Measurements from ENCODE around the gene ITGB2.

The ITGB2 gene

GRCh38 chr21:44840771-44841170 is 79.9 kb downstream of the ITGB2 start:
- Histone ChIP-seq H3K27ac (no peak overlapping the region), H3K79me2 (ENCODE audit: insufficient read depth, low read depth) (no peaks in the 10 kb centered on the region), H3K4me1 (ENCODE audit: low read depth, poor library complexity, severe bottlenecking) (no peaks in the 10 kb centered on the region), H3K27me3 (ENCODE audit: insufficient read depth, low read depth) (peaks cover 40% of the 10 kb centered on the region), H3K4me3 (IDR thresholded peaks at IDR 0.05; ENCODE audit: insufficient read depth, low read depth, low read length) (no peak overlapping the region), H3K9ac (no peak overlapping the region), H4K20me1 (ENCODE audit: insufficient read depth) (no peaks in the 10 kb centered on the region), H2AFZ (ENCODE audit: low read depth) (no peak overlapping the region), H3K4me2 (no peak overlapping the region), H3K36me3 (ENCODE audit: insufficient read depth) (no peaks in the 10 kb centered on the region)
- TF ChIP-seq CTCF (conservative IDR thresholded peaks at IDR 0.05; ENCODE audit: low read depth, low read length): no peak

GRCh38 chr21:44838951-44839350 is 81.7 kb downstream of the ITGB2 start:
- Histone ChIP-seq H3K27ac (no peak overlapping the region), H3K36me3 (ENCODE audit: insufficient read depth) (no peaks in the 10 kb centered on the region), H2AFZ (ENCODE audit: low read depth) (no peak overlapping the region), H3K79me2 (ENCODE audit: insufficient read depth, low read depth) (no peaks in the 10 kb centered on the region), H3K4me2 (no peak overlapping the region), H4K20me1 (ENCODE audit: insufficient read depth) (no peaks in the 10 kb centered on the region), H3K4me1 (ENCODE audit: low read depth, poor library complexity, severe bottlenecking) (no peaks in the 10 kb centered on the region), H3K27me3 (ENCODE audit: insufficient read depth, low read depth) (peaks cover 52% of the 10 kb centered on the region), H3K9ac (no peak overlapping the region), H3K4me3 (IDR thresholded peaks at IDR 0.05; ENCODE audit: insufficient read depth, low read depth, low read length) (no peak overlapping the region)
- no peak for TF ChIP-seq CTCF (conservative IDR thresholded peaks at IDR 0.05; ENCODE audit: low read depth, low read length)

- no peak for TF ChIP-seq CTCF (conservative IDR thresholded peaks at IDR 0.05; ENCODE audit: low read depth, low read length)
- Histone ChIP-seq H3K4me3 (IDR thresholded peaks at IDR 0.05; ENCODE audit: insufficient read depth, low read depth, low read length) (no peak overlapping the region), H4K20me1 (ENCODE audit: insufficient read depth) (no peaks in the 10 kb centered on the region), H3K36me3 (ENCODE audit: insufficient read depth) (no peaks in the 10 kb centered on the region), H2AFZ (ENCODE audit: low read depth) (no peak overlapping the region), H3K27me3 (ENCODE audit: insufficient read depth, low read depth) (peaks cover 53% of the 10 kb centered on the region), H3K27ac (no peak overlapping the region), H3K4me2 (no peak overlapping the region), H3K9ac (no peak overlapping the region), H3K4me1 (ENCODE audit: low read depth, poor library complexity, severe bottlenecking) (no peaks in the 10 kb centered on the region), H3K79me2 (ENCODE audit: insufficient read depth, low read depth) (no peaks in the 10 kb centered on the region)
Observed at GRCh38 chr21:44838039-44838895, 82.4 kb downstream of the ITGB2 start.

GRCh38 chr21:44837537-44837936 is 83.2 kb downstream of the ITGB2 start:
- H3K4me2 ChIP-seq: no peak overlapping the region
- H3K79me2 ChIP-seq (ENCODE audit: insufficient read depth, low read depth): no peaks in the 10 kb centered on the region
- no peaks in the 10 kb centered on the region for H3K4me1 ChIP-seq (ENCODE audit: low read depth, poor library complexity, severe bottlenecking)
- no peaks in the 10 kb centered on the region for H3K36me3 ChIP-seq (ENCODE audit: insufficient read depth)
- H4K20me1 ChIP-seq (ENCODE audit: insufficient read depth): no peaks in the 10 kb centered on the region
- no peak overlapping the region for H2AFZ ChIP-seq (ENCODE audit: low read depth)
- H3K27ac ChIP-seq: no peak overlapping the region
- no peak for TF ChIP-seq CTCF (conservative IDR thresholded peaks at IDR 0.05; ENCODE audit: low read depth, low read length)
- peaks cover 53% of the 10 kb centered on the region for H3K27me3 ChIP-seq (ENCODE audit: insufficient read depth, low read depth)
- no peak overlapping the region for H3K9ac ChIP-seq
- H3K4me3 ChIP-seq (IDR thresholded peaks at IDR 0.05; ENCODE audit: insufficient read depth, low read depth, low read length): no peak overlapping the region

Measured in KMS-11 (cell line).